ENCODE data around the gene RRP9. TPM values are rescaled to one million over a fixed set of nuclear protein-coding genes. Genes with fewer than 3 reads are reported as not detected.

RRP9 gene
- total RNA-seq, 1 donor from 2014 or later = 20.6 TPM

DNA sequence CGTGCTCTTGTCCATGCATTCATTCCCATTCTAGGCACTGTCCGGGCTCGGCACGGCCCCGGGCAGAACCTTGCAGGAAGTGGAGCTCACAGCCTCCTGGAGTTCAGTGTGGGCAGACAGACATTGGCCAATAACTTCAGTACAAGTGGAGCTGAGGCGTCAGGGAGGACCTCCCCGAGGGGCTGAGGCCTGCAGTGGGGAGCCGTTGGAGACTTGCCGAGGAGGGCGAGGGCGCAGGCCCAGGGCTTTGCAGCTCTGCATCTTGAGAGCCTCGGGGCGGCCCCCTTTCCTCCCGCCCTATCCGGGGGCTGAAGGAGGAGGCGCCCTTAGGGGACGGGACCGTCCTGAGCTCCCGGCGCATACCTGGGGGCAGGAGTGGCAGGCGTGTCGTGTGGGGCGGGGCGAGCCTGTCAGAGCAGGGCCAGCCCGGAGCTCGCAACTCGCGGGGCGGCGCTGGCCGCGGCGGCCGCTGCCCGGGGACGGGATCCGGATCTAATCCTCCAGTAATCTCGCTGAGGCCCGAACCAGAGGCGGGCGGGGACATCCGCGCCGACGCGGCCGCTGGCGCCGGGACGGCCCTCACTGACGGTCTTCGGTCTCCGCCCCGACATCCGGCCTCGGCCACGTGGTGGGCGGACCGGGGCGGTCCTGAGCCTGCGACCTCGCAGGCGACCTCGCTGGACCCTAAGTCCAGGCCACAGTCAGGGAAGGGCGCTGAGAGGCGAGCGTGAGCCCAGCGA, 41.3 kb upstream of the RRP9 start, which contains the start of gene ACY1:
TSS of gene ACY1 (plus strand) at position 698 of the 740 bp plus-strand sequence. CDS start 530 bp downstream, outside the sequence.
- peak within 1 kb of the TSS; percentile 74 for H3K27ac Mint-ChIP-seq (ENCODE audit: unreplicated experiment)
- DNase-seq (ENCODE audit: low spot score) = peak; percentile 83
- H3K4me3 Mint-ChIP-seq (ENCODE audit: unreplicated experiment) = peak within 1 kb of the TSS; percentile 90
- no peaks in the 10 kb centered on the region for H3K36me3 Mint-ChIP-seq (ENCODE audit: low read depth, unreplicated experiment)
- peaks cover 4% of the 10 kb centered on the region for H3K27me3 Mint-ChIP-seq (ENCODE audit: unreplicated experiment)
- no peaks in the 10 kb centered on the region for H3K9me3 Mint-ChIP-seq (ENCODE audit: unreplicated experiment)
- H3K4me1 Mint-ChIP-seq (ENCODE audit: unreplicated experiment) = peaks cover 7% of the 10 kb centered on the region
- TF ChIP-seq, protein P1, sequence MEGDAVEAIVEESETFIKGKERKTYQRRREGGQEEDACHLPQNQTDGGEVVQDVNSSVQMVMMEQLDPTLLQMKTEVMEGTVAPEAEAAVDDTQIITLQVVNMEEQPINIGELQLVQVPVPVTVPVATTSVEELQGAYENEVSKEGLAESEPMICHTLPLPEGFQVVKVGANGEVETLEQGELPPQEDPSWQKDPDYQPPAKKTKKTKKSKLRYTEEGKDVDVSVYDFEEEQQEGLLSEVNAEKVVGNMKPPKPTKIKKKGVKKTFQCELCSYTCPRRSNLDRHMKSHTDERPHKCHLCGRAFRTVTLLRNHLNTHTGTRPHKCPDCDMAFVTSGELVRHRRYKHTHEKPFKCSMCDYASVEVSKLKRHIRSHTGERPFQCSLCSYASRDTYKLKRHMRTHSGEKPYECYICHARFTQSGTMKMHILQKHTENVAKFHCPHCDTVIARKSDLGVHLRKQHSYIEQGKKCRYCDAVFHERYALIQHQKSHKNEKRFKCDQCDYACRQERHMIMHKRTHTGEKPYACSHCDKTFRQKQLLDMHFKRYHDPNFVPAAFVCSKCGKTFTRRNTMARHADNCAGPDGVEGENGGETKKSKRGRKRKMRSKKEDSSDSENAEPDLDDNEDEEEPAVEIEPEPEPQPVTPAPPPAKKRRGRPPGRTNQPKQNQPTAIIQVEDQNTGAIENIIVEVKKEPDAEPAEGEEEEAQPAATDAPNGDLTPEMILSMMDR (IDR thresholded peaks at IDR 0.05; ENCODE audit: unreplicated experiment) = peak; percentile 32

DNA sequence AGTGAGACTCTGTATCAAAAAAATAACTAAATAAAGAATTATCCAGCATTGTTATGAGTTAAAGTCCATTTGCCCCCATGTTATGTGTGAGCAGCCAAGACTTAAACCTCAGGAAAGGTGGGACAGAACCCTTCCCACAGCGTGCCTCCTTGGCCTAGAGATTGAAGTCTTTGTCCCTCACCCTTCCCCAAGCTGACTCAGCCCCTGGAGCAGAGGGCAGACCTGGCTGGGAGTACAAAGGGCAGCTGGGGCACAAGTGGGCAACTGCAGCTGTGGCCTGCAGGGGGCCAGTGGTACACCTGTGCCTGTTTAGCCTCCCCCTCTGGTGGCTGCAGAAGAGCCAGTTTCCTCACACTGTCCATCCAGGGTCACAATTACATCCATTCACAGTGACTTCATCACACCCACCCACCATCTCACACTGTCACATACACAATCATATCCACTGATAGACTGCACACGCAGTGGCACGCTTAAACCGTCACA, 40.7 kb upstream of the RRP9 start:
- no peaks in the 10 kb centered on the region for H3K36me3 Mint-ChIP-seq (ENCODE audit: low read depth, unreplicated experiment)
- peak overlapping the region; percentile 15 for H3K27ac Mint-ChIP-seq (ENCODE audit: unreplicated experiment)
- H3K27me3 Mint-ChIP-seq (ENCODE audit: unreplicated experiment) = peaks cover 4% of the 10 kb centered on the region
- H3K4me3 Mint-ChIP-seq (ENCODE audit: unreplicated experiment) = peak overlapping the region; percentile 90
- TF ChIP-seq, protein P1 (IDR thresholded peaks at IDR 0.05; ENCODE audit: unreplicated experiment) = peak; percentile 68
- H3K9me3 Mint-ChIP-seq (ENCODE audit: unreplicated experiment) = no peaks in the 10 kb centered on the region
- DNase-seq (ENCODE audit: low spot score) = peak; percentile 54
- peaks cover 7% of the 10 kb centered on the region for H3K4me1 Mint-ChIP-seq (ENCODE audit: unreplicated experiment)

DNA sequence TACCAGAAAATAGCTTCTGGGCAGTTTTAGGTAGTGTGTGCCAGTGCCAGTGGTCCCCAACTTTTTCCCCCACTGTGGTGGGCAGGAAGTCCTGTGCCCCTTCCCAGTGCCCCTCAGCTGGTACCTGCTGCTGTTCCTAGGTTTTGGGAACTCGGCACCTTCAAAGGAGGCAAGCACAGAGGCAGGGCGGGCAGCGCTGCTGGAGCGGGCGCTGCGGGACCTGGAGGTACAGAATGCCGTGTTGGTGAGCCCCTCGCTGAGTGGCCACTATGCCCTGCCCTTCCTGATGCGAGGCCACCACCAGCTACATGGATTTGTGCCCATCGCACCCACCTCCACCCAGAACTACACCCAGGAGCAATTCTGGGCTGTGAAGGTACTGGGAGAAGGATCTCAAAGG, 38.5 kb upstream of the RRP9 start:
- no peak overlapping the region for H3K27ac Mint-ChIP-seq (ENCODE audit: unreplicated experiment)
- DNase-seq (ENCODE audit: low spot score) = no peak
- H3K27me3 Mint-ChIP-seq (ENCODE audit: unreplicated experiment) = peaks cover 7% of the 10 kb centered on the region
- no peaks in the 10 kb centered on the region for H3K9me3 Mint-ChIP-seq (ENCODE audit: unreplicated experiment)
- no peak overlapping the region for H3K4me3 Mint-ChIP-seq (ENCODE audit: unreplicated experiment)
- TF ChIP-seq, protein P1 (IDR thresholded peaks at IDR 0.05; ENCODE audit: unreplicated experiment) = no peak
- H3K36me3 Mint-ChIP-seq (ENCODE audit: low read depth, unreplicated experiment) = no peaks in the 10 kb centered on the region
- peaks cover 20% of the 10 kb centered on the region for H3K4me1 Mint-ChIP-seq (ENCODE audit: unreplicated experiment)

DNA sequence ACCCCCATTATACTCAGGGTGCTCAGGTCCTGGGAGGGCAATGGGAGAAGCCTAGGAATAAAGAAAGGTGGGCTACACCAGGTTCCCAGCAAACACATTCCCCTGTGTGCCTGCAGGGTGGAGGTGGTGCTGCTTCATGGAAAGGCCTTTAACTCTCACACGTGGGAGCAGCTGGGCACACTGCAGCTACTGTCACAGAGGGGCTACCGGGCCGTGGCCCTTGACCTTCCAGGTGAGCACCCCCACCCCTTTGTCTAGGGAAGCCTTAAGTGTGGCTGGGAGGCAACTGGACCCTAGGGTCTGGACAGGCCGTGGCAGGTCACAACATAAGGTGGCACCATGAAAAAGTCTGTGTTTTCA, 36.4 kb upstream of the RRP9 start:
- TF ChIP-seq, protein P1 (IDR thresholded peaks at IDR 0.05; ENCODE audit: unreplicated experiment) = no peak
- DNase-seq (ENCODE audit: low spot score) = no peak
- peaks cover 6% of the 10 kb centered on the region for H3K27me3 Mint-ChIP-seq (ENCODE audit: unreplicated experiment)
- no peak overlapping the region for H3K4me3 Mint-ChIP-seq (ENCODE audit: unreplicated experiment)
- H3K36me3 Mint-ChIP-seq (ENCODE audit: low read depth, unreplicated experiment) = no peaks in the 10 kb centered on the region
- no peak overlapping the region for H3K27ac Mint-ChIP-seq (ENCODE audit: unreplicated experiment)
- no peaks in the 10 kb centered on the region for H3K9me3 Mint-ChIP-seq (ENCODE audit: unreplicated experiment)
- peaks cover 29% of the 10 kb centered on the region for H3K4me1 Mint-ChIP-seq (ENCODE audit: unreplicated experiment)

DNA sequence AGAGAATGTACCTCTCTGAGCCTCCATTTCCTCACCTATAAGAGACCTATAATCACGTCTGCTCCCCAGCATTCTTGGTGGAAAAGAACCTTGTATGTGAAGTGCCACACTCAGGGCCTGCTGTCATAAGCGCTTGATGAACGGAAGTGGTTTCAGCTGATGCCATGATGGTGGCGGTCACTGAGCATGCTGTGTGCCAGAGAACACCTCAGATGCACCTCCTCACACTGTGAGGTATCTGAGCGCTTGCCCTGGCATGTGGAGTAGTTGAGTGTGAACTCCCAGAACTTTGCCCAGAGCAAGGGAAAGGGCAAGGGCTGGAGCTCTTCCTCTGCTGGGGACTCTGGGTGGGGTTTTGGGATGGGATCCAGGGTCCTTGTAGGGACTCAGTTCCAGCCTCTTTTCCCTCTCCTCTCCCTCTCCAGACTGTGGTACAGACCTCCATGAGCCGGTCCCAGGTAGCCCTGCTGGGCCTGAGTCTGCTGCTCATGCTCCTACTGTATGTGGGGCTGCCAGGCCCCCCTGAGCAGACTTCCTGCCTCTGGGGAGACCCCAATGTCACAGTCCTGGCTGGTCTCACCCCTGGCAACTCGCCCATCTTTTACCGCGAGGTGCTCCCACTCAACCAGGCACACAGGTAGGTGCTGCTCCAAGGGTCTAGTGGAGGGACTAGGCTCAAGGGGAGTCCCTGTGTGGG, 35.9 kb upstream of the RRP9 start:
- Mint-ChIP-seq H3K36me3 (ENCODE audit: low read depth, unreplicated experiment) (no peaks in the 10 kb centered on the region), H3K27ac (ENCODE audit: unreplicated experiment) (no peak overlapping the region), H3K4me1 (ENCODE audit: unreplicated experiment) (peaks cover 27% of the 10 kb centered on the region), H3K4me3 (ENCODE audit: unreplicated experiment) (no peak overlapping the region), H3K27me3 (ENCODE audit: unreplicated experiment) (peaks cover 6% of the 10 kb centered on the region), H3K9me3 (ENCODE audit: unreplicated experiment) (no peaks in the 10 kb centered on the region)
- TF ChIP-seq, protein P1 (IDR thresholded peaks at IDR 0.05; ENCODE audit: unreplicated experiment) = no peak
- DNase-seq (ENCODE audit: low spot score) = no peak

All from endothelial cell (in vitro differentiated cells).